ES-I3 (cell line): ENCODE results near the gene GNAS.
"Not testable (repeated sequence)": the region's sequence is repeated elsewhere in the genome, so short reads cannot be mapped to it uniquely, and the experiment has no call there.

Experiments used
- H3K36me3 ChIP-seq: 2 replicates; pipeline ENCODE4 v1.6.1; 2013; ENCODE audit warnings: mild to moderate bottlenecking, low read length, control low read depth, moderate library complexity; ENCODE audit not compliant: insufficient read depth
- H3K4me1 ChIP-seq: 2 replicates; pipeline ENCODE4 v1.6.1; 2013; ENCODE audit warnings: mild to moderate bottlenecking, control low read depth, low read length; ENCODE audit not compliant: insufficient read depth
- H3K9ac ChIP-seq: 2 replicates; pipeline ENCODE4 v1.6.1; 2013; ENCODE audit warnings: low read depth, mild to moderate bottlenecking, low read length, moderate library complexity
- H3K9me3 ChIP-seq: 2 replicates; pipeline ENCODE4 v1.6.1; 2013; ENCODE audit warnings: mild to moderate bottlenecking, low read length, moderate library complexity; ENCODE audit not compliant: control insufficient read depth, insufficient read depth

GNAS gene

GRCh38 chr20:58819921-58820320, 32.6 kb upstream of the GNAS start:
- Histone ChIP-seq H3K9ac (no peak overlapping the region), H3K9me3 (no peaks in the 10 kb centered on the region), H3K4me1 (no peaks in the 10 kb centered on the region), H3K36me3 (peaks cover 44% of the 10 kb centered on the region)

- H3K9ac ChIP-seq, H3K4me1 ChIP-seq, H3K9me3 ChIP-seq: not testable (repeated sequence)
- H3K36me3 ChIP-seq = peaks cover 50% of the 10 kb centered on the region
Measured at GRCh38 chr20:58820515-58820914, 32.0 kb upstream of the GNAS start.

- H3K9ac ChIP-seq = no peak overlapping the region
- peaks cover 51% of the 10 kb centered on the region for H3K36me3 ChIP-seq
- H3K9me3 ChIP-seq = no peaks in the 10 kb centered on the region
- H3K4me1 ChIP-seq = no peaks in the 10 kb centered on the region
Measured at GRCh38 chr20:58822149-58822548, 30.4 kb upstream of the GNAS start.

- H3K36me3 ChIP-seq = peaks cover 56% of the 10 kb centered on the region
- no peaks in the 10 kb centered on the region for H3K9me3 ChIP-seq
- H3K9ac ChIP-seq = no peak overlapping the region
- no peaks in the 10 kb centered on the region for H3K4me1 ChIP-seq
Measured at GRCh38 chr20:58822748-58823730, 29.5 kb upstream of the GNAS start.

GRCh38 chr20:58824843-58825242, 27.7 kb upstream of the GNAS start:
- H3K9me3 ChIP-seq = no peaks in the 10 kb centered on the region
- H3K36me3 ChIP-seq = peaks cover 40% of the 10 kb centered on the region
- no peak overlapping the region for H3K9ac ChIP-seq
- H3K4me1 ChIP-seq = no peaks in the 10 kb centered on the region

GRCh38 chr20:58825450-58825849, 27.1 kb upstream of the GNAS start:
- Histone ChIP-seq H3K9ac (no peak overlapping the region), H3K36me3 (peaks cover 40% of the 10 kb centered on the region), H3K4me1 (no peaks in the 10 kb centered on the region), H3K9me3 (no peaks in the 10 kb centered on the region)

GRCh38 chr20:58826271-58826670, 26.2 kb upstream of the GNAS start:
- no peaks in the 10 kb centered on the region for H3K4me1 ChIP-seq
- H3K36me3 ChIP-seq = peaks cover 32% of the 10 kb centered on the region
- H3K9ac ChIP-seq = no peak overlapping the region
- no peaks in the 10 kb centered on the region for H3K9me3 ChIP-seq

- Histone ChIP-seq H3K4me1 (no peaks in the 10 kb centered on the region), H3K9me3 (no peaks in the 10 kb centered on the region), H3K36me3 (peaks cover 32% of the 10 kb centered on the region), H3K9ac (no peak overlapping the region)
Measured at GRCh38 chr20:58828136-58828535, 24.4 kb upstream of the GNAS start.

GRCh38 chr20:58828804-58829203, 23.7 kb upstream of the GNAS start:
- H3K9me3 ChIP-seq, H3K9ac ChIP-seq, H3K4me1 ChIP-seq: not testable (repeated sequence)
- peaks cover 32% of the 10 kb centered on the region for H3K36me3 ChIP-seq

GRCh38 chr20:58829531-58829941, 23.0 kb upstream of the GNAS start:
- peaks cover 28% of the 10 kb centered on the region for H3K36me3 ChIP-seq
- H3K9me3 ChIP-seq = no peaks in the 10 kb centered on the region
- H3K9ac ChIP-seq = no peak overlapping the region
- no peaks in the 10 kb centered on the region for H3K4me1 ChIP-seq

- Histone ChIP-seq H3K9ac (no peak overlapping the region), H3K9me3 (no peaks in the 10 kb centered on the region), H3K36me3 (peaks cover 26% of the 10 kb centered on the region), H3K4me1 (no peaks in the 10 kb centered on the region)
Measured at GRCh38 chr20:58832457-58832856, 20.1 kb upstream of the GNAS start.

- Histone ChIP-seq H3K36me3 (peaks cover 27% of the 10 kb centered on the region), H3K9ac (no peak overlapping the region), H3K9me3 (no peaks in the 10 kb centered on the region), H3K4me1 (no peaks in the 10 kb centered on the region)
Measured at GRCh38 chr20:58833921-58834320, 18.6 kb upstream of the GNAS start.

GRCh38 chr20:58835231-58835630, 17.3 kb upstream of the GNAS start:
- H3K4me1 ChIP-seq = no peaks in the 10 kb centered on the region
- H3K9me3 ChIP-seq = no peaks in the 10 kb centered on the region
- H3K36me3 ChIP-seq = peaks cover 27% of the 10 kb centered on the region
- no peak overlapping the region for H3K9ac ChIP-seq

- no peak overlapping the region for H3K9ac ChIP-seq
- no peaks in the 10 kb centered on the region for H3K9me3 ChIP-seq
- no peaks in the 10 kb centered on the region for H3K4me1 ChIP-seq
- peaks cover 40% of the 10 kb centered on the region for H3K36me3 ChIP-seq
Measured at GRCh38 chr20:58836616-58837204, 15.8 kb upstream of the GNAS start.

GRCh38 chr20:58837717-58838116, 14.8 kb upstream of the GNAS start:
- H3K9me3 ChIP-seq = no peaks in the 10 kb centered on the region
- no peak overlapping the region for H3K9ac ChIP-seq
- H3K36me3 ChIP-seq = peaks cover 47% of the 10 kb centered on the region
- peaks cover 5% of the 10 kb centered on the region; the same call in 1 of the 2 replicates for H3K4me1 ChIP-seq
